Measurements from ENCODE around the gene TNP2. TPM values are rescaled to one million over a fixed set of nuclear protein-coding genes. Genes with fewer than 3 reads are reported as not detected.

TNP2 gene
- total RNA-seq, 3 donors from 2014 or later, result not detected

- Mint-ChIP-seq H3K9me3 (no peaks in the 10 kb centered on the region), H3K27me3 (ENCODE audit: low read depth) (no peaks in the 10 kb centered on the region), H3K4me3 (peak overlapping the region; percentile 38), H3K4me1 (ENCODE audit: low read depth) (peaks cover 41% of the 10 kb centered on the region), H3K36me3 (ENCODE audit: insufficient read depth) (peaks cover 3% of the 10 kb centered on the region)
- peak; percentile 12 for DNase-seq
- peak; percentile 9 for ATAC-seq
These were observed 10.3 kb downstream of the TNP2 start for GRCh38 chr16:11258553-11259492.

- H3K27me3 Mint-ChIP-seq (ENCODE audit: low read depth), result no peaks in the 10 kb centered on the region
- H3K4me3 Mint-ChIP-seq, result peak overlapping the region; percentile 92
- H3K9me3 Mint-ChIP-seq, result no peaks in the 10 kb centered on the region
- DNase-seq (peak; percentile 52), ATAC-seq (no peak)
- peaks cover 40% of the 10 kb centered on the region for H3K4me1 Mint-ChIP-seq (ENCODE audit: low read depth)
- H3K36me3 Mint-ChIP-seq (ENCODE audit: insufficient read depth), result peaks cover 16% of the 10 kb centered on the region
These were observed 11.8 kb downstream of the TNP2 start for GRCh38 chr16:11257131-11257938.

GRCh38 chr16:11256661-11257130 lies 12.4 kb downstream of the TNP2 start:
- DNase-seq (peak; percentile 28), ATAC-seq (no peak)
- Mint-ChIP-seq H3K4me1 (ENCODE audit: low read depth) (peaks cover 46% of the 10 kb centered on the region), H3K36me3 (ENCODE audit: insufficient read depth) (peaks cover 22% of the 10 kb centered on the region), H3K27me3 (ENCODE audit: low read depth) (no peaks in the 10 kb centered on the region), H3K4me3 (peak overlapping the region; percentile 92), H3K9me3 (no peaks in the 10 kb centered on the region)

GRCh38 chr16:11255737-11256660 lies 13.1 kb downstream of the TNP2 start, which contains the start of gene SOCS1:
Gene SOCS1, minus strand, starts transcription at chr16:11256204. Its CDS starts 726 bp downstream, at chr16:11255478.
- ATAC-seq (peak; percentile 67 to 68), DNase-seq (peak; percentile 89)
- Mint-ChIP-seq H3K4me3 (peak within 1 kb of the TSS; percentile 94), H3K27me3 (ENCODE audit: low read depth) (no peaks in the 10 kb centered on the region), H3K9me3 (no peaks in the 10 kb centered on the region), H3K36me3 (ENCODE audit: insufficient read depth) (peaks cover 23% of the 10 kb centered on the region), H3K4me1 (ENCODE audit: low read depth) (peaks cover 50% of the 10 kb centered on the region)

- peak; percentile 1 to 2 for ATAC-seq
- peaks cover 56% of the 10 kb centered on the region for H3K4me1 Mint-ChIP-seq (ENCODE audit: low read depth)
- no peaks in the 10 kb centered on the region for H3K9me3 Mint-ChIP-seq
- peak overlapping the region; percentile 94 for H3K4me3 Mint-ChIP-seq
- peak; percentile 58 for DNase-seq
- peaks cover 28% of the 10 kb centered on the region for H3K36me3 Mint-ChIP-seq (ENCODE audit: insufficient read depth)
- no peaks in the 10 kb centered on the region for H3K27me3 Mint-ChIP-seq (ENCODE audit: low read depth)
These were observed 14.0 kb downstream of the TNP2 start for GRCh38 chr16:11254913-11255736.

GRCh38 chr16:11253995-11254912 lies 14.9 kb downstream of the TNP2 start:
- peaks cover 52% of the 10 kb centered on the region for H3K4me1 Mint-ChIP-seq (ENCODE audit: low read depth)
- H3K4me3 Mint-ChIP-seq, result peak overlapping the region; percentile 94
- H3K36me3 Mint-ChIP-seq (ENCODE audit: insufficient read depth), result peaks cover 28% of the 10 kb centered on the region
- no peak for ATAC-seq
- no peaks in the 10 kb centered on the region for H3K27me3 Mint-ChIP-seq (ENCODE audit: low read depth)
- no peak for DNase-seq
- no peaks in the 10 kb centered on the region for H3K9me3 Mint-ChIP-seq

GRCh38 chr16:11253009-11253994 lies 15.8 kb downstream of the TNP2 start:
- Mint-ChIP-seq H3K4me3 (peak overlapping the region; percentile 94), H3K4me1 (ENCODE audit: low read depth) (peaks cover 43% of the 10 kb centered on the region), H3K9me3 (no peaks in the 10 kb centered on the region), H3K36me3 (ENCODE audit: insufficient read depth) (peaks cover 28% of the 10 kb centered on the region), H3K27me3 (ENCODE audit: low read depth) (no peaks in the 10 kb centered on the region)
- ATAC-seq (peak; percentile 6 to 12), DNase-seq (peak; percentile 43)

GRCh38 chr16:11252482-11252931 lies 16.6 kb downstream of the TNP2 start:
- Mint-ChIP-seq H3K36me3 (ENCODE audit: insufficient read depth) (peaks cover 28% of the 10 kb centered on the region), H3K27me3 (ENCODE audit: low read depth) (no peaks in the 10 kb centered on the region), H3K4me1 (ENCODE audit: low read depth) (peaks cover 37% of the 10 kb centered on the region), H3K9me3 (no peaks in the 10 kb centered on the region), H3K4me3 (peak overlapping the region; percentile 94)
- DNase-seq, result no peak
- no peak for ATAC-seq

- ATAC-seq (peak; percentile 29 to 34), DNase-seq (peak; percentile 82)
- Mint-ChIP-seq H3K4me1 (ENCODE audit: low read depth) (peaks cover 33% of the 10 kb centered on the region), H3K4me3 (peak overlapping the region; percentile 94), H3K36me3 (ENCODE audit: insufficient read depth) (peaks cover 28% of the 10 kb centered on the region), H3K27me3 (ENCODE audit: low read depth) (no peaks in the 10 kb centered on the region), H3K9me3 (no peaks in the 10 kb centered on the region)
These were observed 17.3 kb downstream of the TNP2 start for GRCh38 chr16:11251525-11252481.

GRCh38 chr16:11250786-11251524 lies 18.2 kb downstream of the TNP2 start:
- peak overlapping the region; percentile 38 for H3K4me3 Mint-ChIP-seq

More at GRCh38 chr16:11250786-11251524, 18.2 kb downstream of the TNP2 start:
- Mint-ChIP-seq H3K27me3 (ENCODE audit: low read depth) (no peaks in the 10 kb centered on the region), H3K4me1 (ENCODE audit: low read depth) (peaks cover 38% of the 10 kb centered on the region), H3K9me3 (no peaks in the 10 kb centered on the region), H3K36me3 (ENCODE audit: insufficient read depth) (peaks cover 28% of the 10 kb centered on the region)
- DNase-seq (no peak), ATAC-seq (no peak)
